AG04450 (cell line): ENCODE data around the gene C17orf67. TPM values are rescaled to one million over a fixed set of nuclear protein-coding genes. Genes with fewer than 3 reads are reported as not detected.

Experiments
- CTCF ChIA-PET: fragments of 300-600, 350-600 bp; formaldehyde crosslinking; extraction: SDS; loops from one replicate; lab custom pipeline; 2022; ENCODE audit warnings: antibody characterized with exemption, inconsistent platforms; lab: Charles Lee
- POLR2A ChIA-PET: fragments of 350-600 bp; formaldehyde crosslinking; extraction: SDS; loops from one replicate; lab custom pipeline; 2021; ENCODE audit warnings: antibody characterized with exemption, inconsistent platforms; lab: Yijun Ruan, JAX
- DNase-seq: peaks from one replicate; pipeline ENCODE4 v3.0.0-alpha.2; 2011; ENCODE audit warnings: low read depth, low spot score
- H3K27ac ChIP-seq: one replicate; pipeline ENCODE4 v1.5.1; 2012; ENCODE audit warnings: low read depth, low read length, control low read depth
- H3K27me3 ChIP-seq: one replicate; pipeline ENCODE4 v1.6.0; 2012; ENCODE audit warnings: low read length; ENCODE audit not compliant: control insufficient read depth, insufficient read depth
- H3K4me3 ChIP-seq: 2 replicates; pipeline ENCODE4 v1.5.1; 2011; ENCODE audit warnings: mild to moderate bottlenecking, low read depth, low read length, control low read depth
- H3K9me3 ChIP-seq: 2 replicates; pipeline ENCODE4 v1.5.1; 2012; ENCODE audit warnings: low read length; ENCODE audit not compliant: control insufficient read depth, insufficient read depth
- CTCF ChIP-seq: IDR thresholded peaks from 2 replicates; pipeline ENCODE4 v1.5.1; 2011; ENCODE audit warnings: low read depth, low read length, control low read depth, inconsistent platforms
- polyA plus RNA-seq: library from polyadenylated mRNA; depleted of rRNA; stranded (reverse); fragments of >200 nt; gene quantifications from 2 replicates; pipeline ENCODE4 v1.2.3, GENCODE V29; 2011

C17orf67 gene
- polyA plus RNA-seq, 1 experiment: 0.76 TPM

- Histone ChIP-seq H3K27ac (no peak overlapping the region), H3K4me3 (no peak overlapping the region), H3K9me3 (no peaks in the 10 kb centered on the region), H3K27me3 (no peaks in the 10 kb centered on the region)
- no peak for DNase-seq
- ChIA-PET CTCF (interaction anchor here (1.2 kb wide), 1 partner anchor 59 kb away, joined by 3 read pairs; no protein-coding TSS in a partner anchor), POLR2A (interaction anchor here (1.1 kb wide), 1 partner anchor 45 kb away, joined by 3 read pairs; no protein-coding TSS in a partner anchor)
- no peak for TF ChIP-seq CTCF
Observed at GRCh38 chr17:56879280-56879679, 45.6 kb upstream of the C17orf67 start.

- H3K9me3 ChIP-seq: no peaks in the 10 kb centered on the region
- H3K27ac ChIP-seq: no peak overlapping the region
- POLR2A ChIA-PET: no interaction called here
- CTCF ChIA-PET: no interaction called here
- no peak for DNase-seq
- TF ChIP-seq CTCF: no peak
- no peak overlapping the region for H3K4me3 ChIP-seq
- H3K27me3 ChIP-seq: no peaks in the 10 kb centered on the region
Observed at GRCh38 chr17:56876766-56877179, 43.1 kb upstream of the C17orf67 start.

DNA sequence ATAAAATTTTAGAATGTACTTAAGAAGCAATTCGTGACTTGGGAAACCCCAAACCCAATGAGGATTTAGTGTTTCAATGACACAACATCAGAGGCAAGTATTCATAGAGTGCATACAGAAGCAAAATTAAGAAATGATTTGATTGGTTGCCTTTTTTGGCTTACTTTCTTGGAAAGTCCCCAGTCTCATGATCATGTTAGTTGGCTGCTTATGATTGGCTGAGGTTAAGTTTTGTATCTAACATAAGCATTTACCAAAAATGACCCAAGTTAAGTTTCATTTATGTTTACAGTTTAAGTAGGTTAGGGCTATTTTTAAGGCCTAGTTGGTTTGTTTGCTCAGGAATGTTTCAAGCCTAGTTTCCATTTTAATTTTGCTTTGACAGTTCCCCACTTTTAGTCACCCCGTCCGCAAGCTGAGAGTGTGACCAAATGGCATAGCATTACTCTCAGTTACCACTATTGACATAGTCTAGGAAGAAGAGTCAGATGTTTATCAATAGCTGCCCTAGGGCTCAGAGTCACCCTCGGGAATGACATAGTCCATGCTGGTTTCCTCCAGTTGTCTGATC lies 36.4 kb upstream of the C17orf67 start:
- no peak overlapping the region for H3K27ac ChIP-seq
- no peak overlapping the region for H3K4me3 ChIP-seq
- no peaks in the 10 kb centered on the region for H3K9me3 ChIP-seq
- CTCF ChIA-PET: no interaction called here
- DNase-seq: no peak
- TF ChIP-seq CTCF: no peak
- no peaks in the 10 kb centered on the region for H3K27me3 ChIP-seq
- POLR2A ChIA-PET: no interaction called here

GRCh38 chr17:56868716-56869115 lies 35.0 kb upstream of the C17orf67 start:
- H3K9me3 ChIP-seq: no peaks in the 10 kb centered on the region
- TF ChIP-seq CTCF: no peak
- no peak for DNase-seq
- CTCF ChIA-PET: no interaction called here
- POLR2A ChIA-PET: no interaction called here
- H3K27ac ChIP-seq: no peak overlapping the region
- no peak overlapping the region for H3K4me3 ChIP-seq
- H3K27me3 ChIP-seq: no peaks in the 10 kb centered on the region

DNA sequence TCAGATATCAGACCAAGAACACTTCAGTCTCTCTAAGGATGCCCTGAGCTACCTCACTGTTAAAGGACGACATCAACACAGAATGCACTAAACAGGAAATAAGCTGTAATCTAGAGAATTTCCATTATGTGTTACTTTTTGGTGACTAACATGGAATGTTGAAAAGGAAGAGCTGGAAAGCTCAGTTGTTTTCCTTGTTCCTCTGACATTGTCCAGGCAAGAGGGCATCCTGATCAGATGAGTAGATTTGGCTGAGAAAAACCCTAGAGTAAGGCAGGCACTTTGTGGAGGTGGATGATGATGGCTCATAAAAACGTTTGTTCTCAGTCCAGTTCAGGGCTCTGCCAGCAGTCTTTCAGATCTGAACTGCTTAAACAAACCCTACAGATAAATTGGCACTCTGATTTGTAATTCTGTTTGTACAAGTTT lies 34.2 kb upstream of the C17orf67 start:
- H3K27me3 ChIP-seq: no peaks in the 10 kb centered on the region
- CTCF ChIA-PET: interaction anchor here (0.9 to 1.4 kb wide), 2 partner anchors 48 to 275 kb away, joined by 3 read pairs; partner anchors contain the start of gene NOG
- no peak overlapping the region for H3K4me3 ChIP-seq
- DNase-seq: peak; percentile 3
- no peaks in the 10 kb centered on the region for H3K9me3 ChIP-seq
- H3K27ac ChIP-seq: peak overlapping the region; percentile 43
- POLR2A ChIA-PET: interaction anchor here (0.5 to 0.7 kb wide), 3 partner anchors 12 to 59 kb away, joined by 3 to 6 read pairs (median 3); partner anchors contain the start of gene TRIM25
- TF ChIP-seq CTCF: no peak
